Osteoblast (primary cell): Measurements from ENCODE around the gene TNPO3. TPM values are rescaled to one million over a fixed set of nuclear protein-coding genes. Genes with fewer than 3 reads are reported as not detected.

Source experiments
- DNase-seq: peaks from one replicate; pipeline ENCODE4 v3.0.0; 2011; ENCODE audit warnings: low spot score, mixed read lengths; ENCODE audit not compliant: insufficient read length; ENCODE audit errors: missing footprints
- H2AFZ ChIP-seq: 2 replicates; pipeline ENCODE4 v1.6.0; 2011; ENCODE audit warnings: mild to moderate bottlenecking, low read length
- H3K27ac ChIP-seq: 2 replicates; pipeline ENCODE4 v1.5.1; 2011; ENCODE audit warnings: mild to moderate bottlenecking, low read depth, low read length, moderate library complexity
- H3K27me3 ChIP-seq: 2 replicates; pipeline ENCODE4 v1.6.0; 2012; ENCODE audit warnings: mild to moderate bottlenecking, control low read depth, inconsistent platforms, low read length, moderate library complexity; ENCODE audit not compliant: insufficient read depth
- H3K36me3 ChIP-seq: 2 replicates; pipeline ENCODE4 v1.5.1; 2011; ENCODE audit warnings: mild to moderate bottlenecking, low read length, control low read depth, moderate library complexity; ENCODE audit not compliant: insufficient read depth
- H3K4me1 ChIP-seq: 2 replicates; pipeline ENCODE4 v1.5.1; 2011; ENCODE audit warnings: mild to moderate bottlenecking, low read length, control low read depth, moderate library complexity; ENCODE audit not compliant: insufficient read depth
- H3K4me2 ChIP-seq: 2 replicates; pipeline ENCODE4 v1.6.0; 2011; ENCODE audit warnings: mild to moderate bottlenecking, low read length; ENCODE audit not compliant: insufficient read depth
- H3K4me3 ChIP-seq: fragments of 200-600 bp; sonication (generic); 3 replicates; pipeline ENCODE4 v1.5.1; 2012; ENCODE audit warnings: mild to moderate bottlenecking, low read length, inconsistent platforms; ENCODE audit not compliant: insufficient read depth
- H3K79me2 ChIP-seq: 2 replicates; pipeline ENCODE4 v1.6.0; 2012; ENCODE audit warnings: mild to moderate bottlenecking, low read length, control low read depth, inconsistent platforms; ENCODE audit not compliant: insufficient read depth
- H3K9me3 ChIP-seq: 2 replicates; pipeline ENCODE4 v1.5.1; 2011; ENCODE audit warnings: low read depth, low read length, control low read depth
- H4K20me1 ChIP-seq: 2 replicates; pipeline ENCODE4 v1.6.0; 2012; ENCODE audit warnings: mild to moderate bottlenecking, low read length, control low read depth; ENCODE audit not compliant: insufficient read depth
- CTCF ChIP-seq: IDR thresholded peaks from 2 replicates; pipeline ENCODE4 v1.5.1; 2011; ENCODE audit warnings: mild to moderate bottlenecking, low read depth, low read length, moderate library complexity; ENCODE audit errors: extremely low read depth
- total RNA-seq: library from RNA; depleted of rRNA; stranded (reverse); fragments of >200 nt; gene quantifications from 2 replicates; pipeline ENCODE4 v1.2.3, GENCODE V29; 2012

TNPO3 gene
- total RNA-seq, 1 donor = 56.1 TPM

- no peak overlapping the region for H3K4me2 ChIP-seq
- no peaks in the 10 kb centered on the region for H3K27me3 ChIP-seq
- H3K27ac ChIP-seq = no peak overlapping the region
- H4K20me1 ChIP-seq = peaks cover 4% of the 10 kb centered on the region
- H3K9me3 ChIP-seq = no peaks in the 10 kb centered on the region
- H3K4me1 ChIP-seq = peaks cover 3% of the 10 kb centered on the region
- H3K36me3 ChIP-seq = peaks cover 27% of the 10 kb centered on the region
- H3K4me3 ChIP-seq = no peak overlapping the region
- H3K79me2 ChIP-seq = peaks cover 54% of the 10 kb centered on the region
- no peak for TF ChIP-seq CTCF
- DNase-seq = no peak
- H2AFZ ChIP-seq = no peak overlapping the region
These were observed 42.3 kb downstream of the TNPO3 start for GRCh38 chr7:129012641-129013040.

- no peak overlapping the region for H3K27ac ChIP-seq
- no peak overlapping the region for H2AFZ ChIP-seq
- no peak overlapping the region for H3K4me3 ChIP-seq
- peaks cover 29% of the 10 kb centered on the region for H3K36me3 ChIP-seq
- no peak for DNase-seq
- H3K4me1 ChIP-seq = no peaks in the 10 kb centered on the region
- H3K9me3 ChIP-seq = no peaks in the 10 kb centered on the region
- no peak overlapping the region for H3K4me2 ChIP-seq
- H3K79me2 ChIP-seq = peaks cover 50% of the 10 kb centered on the region
- peaks cover 7% of the 10 kb centered on the region for H4K20me1 ChIP-seq
- TF ChIP-seq CTCF = no peak
- no peaks in the 10 kb centered on the region for H3K27me3 ChIP-seq
These were observed 44.8 kb downstream of the TNPO3 start for GRCh38 chr7:129010075-129010474.

GRCh38 chr7:129009437-129009836 is 45.5 kb downstream of the TNPO3 start:
- TF ChIP-seq CTCF = no peak
- H2AFZ ChIP-seq = no peak overlapping the region
- no peak for DNase-seq
- H3K4me3 ChIP-seq = no peak overlapping the region
- peaks cover 7% of the 10 kb centered on the region for H4K20me1 ChIP-seq
- peaks cover 29% of the 10 kb centered on the region for H3K36me3 ChIP-seq
- peaks cover 45% of the 10 kb centered on the region for H3K79me2 ChIP-seq
- H3K4me2 ChIP-seq = no peak overlapping the region
- H3K9me3 ChIP-seq = no peaks in the 10 kb centered on the region
- no peaks in the 10 kb centered on the region for H3K4me1 ChIP-seq
- no peak overlapping the region for H3K27ac ChIP-seq
- H3K27me3 ChIP-seq = no peaks in the 10 kb centered on the region

GRCh38 chr7:129008645-129009414 is 46.1 kb downstream of the TNPO3 start:
- H3K36me3 ChIP-seq = peaks cover 29% of the 10 kb centered on the region
- DNase-seq = no peak
- H3K4me2 ChIP-seq = no peak overlapping the region
- no peaks in the 10 kb centered on the region for H3K9me3 ChIP-seq
- no peak for TF ChIP-seq CTCF
- no peaks in the 10 kb centered on the region for H3K4me1 ChIP-seq
- H2AFZ ChIP-seq = no peak overlapping the region
- peaks cover 6% of the 10 kb centered on the region for H4K20me1 ChIP-seq
- no peak overlapping the region for H3K27ac ChIP-seq
- H3K79me2 ChIP-seq = peaks cover 45% of the 10 kb centered on the region
- no peaks in the 10 kb centered on the region for H3K27me3 ChIP-seq
- no peak overlapping the region for H3K4me3 ChIP-seq
